ENCODE results near the gene PNKD. TPM values are rescaled to one million over a fixed set of nuclear protein-coding genes. Genes with fewer than 3 reads are reported as not detected.

The PNKD gene
- total and polyA plus RNA-seq, 10 of the 15 experiments (the other 5 are each of a cell fraction or from before 2014, with no cell fraction given): 27.2 to 106 (median 61.3) TPM

DNA sequence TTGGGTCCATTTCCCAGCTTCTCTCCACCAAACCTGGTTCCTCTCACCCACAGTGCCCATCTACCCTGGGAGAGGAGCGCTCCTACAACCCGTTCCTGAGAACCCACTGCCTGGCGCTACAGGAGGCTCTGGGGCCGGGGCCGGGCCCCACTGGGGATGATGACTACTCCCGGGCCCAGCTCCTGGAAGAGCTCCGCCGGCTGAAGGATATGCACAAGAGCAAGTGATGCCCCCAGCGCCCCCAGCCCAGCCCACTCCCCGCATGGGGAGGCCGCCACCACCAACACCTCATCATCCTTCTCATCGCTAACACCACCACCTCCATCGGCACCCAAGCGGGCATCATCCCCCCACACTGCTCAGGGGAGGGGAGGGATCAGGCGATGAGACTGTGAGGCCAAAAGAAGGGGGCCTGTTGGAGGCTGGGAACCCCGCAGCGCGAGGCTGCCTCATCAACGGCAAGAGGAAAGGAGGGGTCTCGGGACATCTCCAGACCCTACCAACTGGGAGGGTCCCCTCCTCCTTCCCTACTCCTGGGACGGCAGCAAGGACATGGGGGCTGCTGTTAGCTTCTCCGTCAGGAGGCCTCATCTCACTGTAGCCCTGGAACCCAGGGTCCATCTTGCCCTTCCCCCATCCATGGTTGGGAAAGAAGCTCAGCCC, 74.6 kb downstream of the PNKD start:
- Histone ChIP-seq H3K79me2 (ENCODE audit: control insufficient read depth, insufficient read depth, low read length) (no peaks in the 10 kb centered on the region), H3K9ac (ENCODE audit: control insufficient read depth, insufficient read depth, low read length) (no peak overlapping the region), H3K4me2 (ENCODE audit: control insufficient read depth, insufficient read depth) (no peak overlapping the region), H3K4me1 (ENCODE audit: control insufficient read depth, insufficient read depth, low read length) (no peaks in the 10 kb centered on the region), H3K36me3 (ENCODE audit: control insufficient read depth in 2 of 2, insufficient read depth in 2 of 2, low read length in 1 of 2) (no peaks in the 10 kb centered on the region), H3K9me3 (replicated peaks; ENCODE audit: control insufficient read depth, insufficient read depth, low read length) (no peaks in the 10 kb centered on the region), H3K27me3 (replicated peaks in 1 of 2; ENCODE audit: control insufficient read depth in 2 of 2, insufficient read depth in 2 of 2, low read length in 1 of 2) (no peaks in the 10 kb centered on the region), H3K4me3 (no peak overlapping the region), H4K20me1 (ENCODE audit: control insufficient read depth, insufficient read depth) (no peaks in the 10 kb centered on the region), H3K27ac (ENCODE audit: control insufficient read depth, insufficient read depth) (no peak overlapping the region), H2AFZ (ENCODE audit: control insufficient read depth, low read depth, low read length) (no peak overlapping the region)
- ATAC-seq (no peak), FAIRE-seq (no peak), DNase-seq (ENCODE audit: low read depth, low spot score) (no peak)
- ChIA-PET POLR2A (interaction anchor here (0.5 to 1.1 kb wide), 2 partner anchors 9 to 14 kb away, joined by 3 read pairs; no protein-coding TSS in a partner anchor), RAD21 (ENCODE audit: unreplicated experiment) (no interaction called here), CTCF (interaction anchor here (1.8 kb wide), 1 partner anchor 11 kb away, joined by 6 read pairs; the partner anchor contains the start of gene CATIP), SMC1A (ENCODE audit: uncharacterized antibody, unreplicated experiment) (no interaction called here)
- 68% methylated on average over 22 of the region's 22 CpGs for WGBS (ENCODE audit: insufficient coverage, insufficient replicate concordance, low lambda C conversion rate, missing lambda C conversion rate)
- intact Hi-C loops (cut with micrococcal nuclease; ENCODE audit: unreplicated experiment): no loop called here
- in situ Hi-C loops (cut with MboI): no loop called here
- no peak for TF ChIP-seq KLF5 (IDR thresholded peaks at IDR 0.05; ENCODE audit: partially characterized antibody)
- no peak for TF ChIP-seq HDGF (IDR thresholded peaks at IDR 0.05)
- TF ChIP-seq ZNF274 (IDR thresholded peaks at IDR 0.05; ENCODE audit: insufficient read depth, insufficient read length): no peak
- no peak for TF ChIP-seq ETV6 (conservative IDR thresholded peaks at IDR 0.05 in 1 of 2, IDR thresholded peaks at IDR 0.05 in 1 of 2; ENCODE audit: borderline replicate concordance in 1 of 2, low read depth in 1 of 2)
- no peak for TF ChIP-seq RUNX3 (IDR thresholded peaks at IDR 0.05; ENCODE audit: low read length)
- no peak for TF ChIP-seq SPI1 (IDR thresholded peaks at IDR 0.05; ENCODE audit: borderline replicate concordance, insufficient read depth, low read depth, low read length)
- no TSS peak for BruUV-seq (replicated peaks)
